ENCODE measurements around the gene CALHM6.

The CALHM6 gene

DNA sequence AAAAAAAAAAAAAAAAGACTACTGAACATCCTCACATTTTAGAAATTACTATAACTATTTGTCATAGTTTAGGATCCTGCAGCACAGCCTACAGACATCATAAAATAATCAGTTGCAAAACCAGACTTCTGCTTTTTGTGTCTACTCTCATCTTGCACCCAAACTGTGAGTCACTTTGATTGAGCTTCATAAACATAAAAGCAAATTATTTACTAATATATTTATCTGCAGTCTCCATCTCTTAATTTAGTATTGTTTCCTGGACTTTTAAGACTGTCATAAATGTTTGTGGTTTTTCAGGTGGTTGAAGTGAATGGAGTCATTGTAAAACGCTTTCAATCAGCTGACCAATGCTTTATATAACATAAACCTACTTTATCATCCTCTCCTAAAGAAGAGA, 14.8 kb upstream of the CALHM6 start:
- DNase-seq = no peak

DNA sequence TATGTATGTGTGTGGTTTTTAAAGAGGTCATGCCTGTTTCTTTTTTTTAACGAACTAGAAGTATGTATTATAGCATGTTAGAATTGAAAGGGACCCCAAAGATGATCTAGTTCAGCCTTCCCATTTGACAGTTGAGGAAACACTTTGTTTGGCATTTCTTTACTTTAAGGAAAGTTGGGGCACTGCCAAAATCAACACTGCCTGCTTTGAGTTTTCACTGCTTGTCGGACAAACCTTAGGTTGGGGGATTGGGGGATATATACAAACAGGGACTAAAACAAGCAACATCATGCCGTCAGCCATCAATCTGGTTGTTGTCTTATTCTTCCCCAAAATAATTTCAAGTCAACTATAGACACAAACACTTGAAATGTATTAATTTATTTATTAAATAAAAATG, 14.1 kb upstream of the CALHM6 start:
- no peak for DNase-seq

DNA sequence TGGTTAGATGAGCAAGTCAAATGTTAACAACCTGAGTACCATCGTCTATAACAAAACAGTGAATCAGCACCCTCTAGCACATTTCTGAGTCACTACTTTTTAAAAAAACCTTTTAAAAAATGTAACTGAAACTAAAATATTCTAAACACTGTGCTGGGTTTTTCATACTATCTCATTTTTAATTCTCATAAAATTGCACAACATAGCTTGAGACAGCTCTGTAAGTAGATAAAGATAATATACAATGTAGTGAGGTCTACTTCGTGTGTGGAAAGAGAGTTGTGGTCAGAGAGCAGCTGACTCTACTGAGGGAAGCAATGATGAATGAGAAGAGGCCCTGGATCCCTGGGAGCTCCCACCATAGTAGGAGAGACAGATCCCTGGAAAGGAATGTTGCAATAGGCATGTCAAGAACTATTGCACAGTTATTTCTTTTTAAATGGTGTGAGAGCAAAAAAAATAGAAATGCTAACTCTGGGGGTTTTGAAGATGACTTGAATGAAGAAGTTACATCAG, 13.6 kb upstream of the CALHM6 start:
- DNase-seq = no peak

DNA sequence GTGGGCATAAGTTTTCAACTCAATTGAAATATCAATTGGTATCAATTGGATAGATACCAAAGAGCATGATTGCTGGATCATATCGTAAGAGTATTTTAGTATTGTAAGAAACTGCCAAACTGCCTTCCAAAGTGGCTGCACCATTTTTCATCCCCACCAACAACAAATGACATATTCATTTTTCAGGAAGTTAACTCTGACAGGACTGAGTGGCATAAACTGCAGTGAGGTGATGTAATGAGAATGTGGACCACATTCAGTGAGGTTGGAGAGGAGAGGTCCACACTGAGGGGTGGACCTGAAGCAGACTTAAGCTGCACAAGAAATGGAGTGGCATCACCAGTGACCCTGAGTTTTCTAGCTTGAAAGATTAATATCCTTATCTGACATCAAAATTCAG, 11.6 kb upstream of the CALHM6 start:
- DNase-seq = no peak

DNA sequence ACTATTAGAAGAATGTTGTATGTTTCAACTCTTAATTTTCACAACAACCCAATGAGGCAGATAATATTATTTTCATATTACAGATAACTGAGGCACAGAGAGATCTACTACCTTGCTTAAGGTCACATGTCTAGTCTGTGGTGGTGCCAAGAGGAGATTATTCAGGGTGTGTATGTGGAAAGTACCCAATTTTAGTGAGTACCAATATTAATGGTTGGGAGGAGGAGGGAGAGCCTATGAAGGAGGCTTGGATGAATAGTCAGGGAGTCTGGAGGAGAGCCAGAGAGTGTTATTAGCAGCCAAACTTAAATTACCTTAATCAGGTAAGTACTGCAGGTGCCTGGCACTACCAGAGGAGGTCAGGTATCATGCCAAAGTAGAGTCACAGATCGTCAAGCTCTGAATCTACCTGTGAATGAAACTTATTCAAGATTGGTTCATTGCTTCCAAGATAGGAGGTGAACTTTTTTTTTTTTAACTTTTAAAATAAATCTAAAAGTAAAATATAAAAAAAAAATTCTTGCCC, 10.9 kb upstream of the CALHM6 start:
- no peak for DNase-seq

DNA sequence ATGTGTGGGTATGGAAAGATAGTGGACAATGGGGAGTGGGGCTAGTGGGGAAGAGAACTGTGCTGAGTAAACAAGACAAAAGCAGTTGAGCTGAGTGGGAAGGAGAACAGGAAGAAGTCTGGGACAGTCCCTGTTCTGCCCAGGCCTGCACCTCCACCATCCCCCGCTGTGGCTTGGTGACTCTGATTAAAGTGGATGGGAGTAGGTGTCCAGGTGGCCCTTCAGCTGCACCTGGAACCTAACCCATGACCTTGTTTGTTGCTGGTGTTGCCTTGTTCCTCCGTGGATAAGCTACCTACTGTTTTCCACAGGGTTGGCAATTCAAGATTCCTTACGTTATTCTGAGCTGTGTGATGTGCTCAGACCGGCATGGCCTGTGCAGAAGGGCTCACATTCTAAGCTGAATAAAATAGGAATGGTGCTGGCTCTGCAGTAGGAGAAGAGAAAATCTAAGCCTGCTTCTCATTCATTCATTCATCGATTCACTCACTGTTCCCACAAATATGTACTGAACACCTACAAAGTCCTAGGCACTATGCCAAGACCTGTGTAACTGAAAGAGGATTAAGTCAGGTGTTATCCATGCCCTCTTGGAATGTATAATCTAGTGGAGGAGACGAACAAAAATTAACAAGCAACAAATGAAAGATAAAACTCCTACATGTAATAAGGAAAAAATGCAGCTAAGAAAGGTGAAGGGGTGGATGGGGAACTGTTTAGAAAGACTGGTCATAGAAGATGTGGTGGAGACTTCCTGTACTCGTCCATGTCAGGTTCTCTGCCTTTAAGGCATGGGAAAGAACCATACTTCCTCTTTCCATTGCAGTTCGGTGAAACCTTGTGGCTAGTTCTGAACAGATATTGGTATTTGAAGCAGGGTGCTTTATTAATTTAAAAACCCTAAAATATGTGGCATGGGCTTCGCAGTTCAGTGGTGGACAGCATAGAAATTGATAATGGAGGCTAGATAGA, 10.1 kb upstream of the CALHM6 start:
- no peak for DNase-seq

DNA sequence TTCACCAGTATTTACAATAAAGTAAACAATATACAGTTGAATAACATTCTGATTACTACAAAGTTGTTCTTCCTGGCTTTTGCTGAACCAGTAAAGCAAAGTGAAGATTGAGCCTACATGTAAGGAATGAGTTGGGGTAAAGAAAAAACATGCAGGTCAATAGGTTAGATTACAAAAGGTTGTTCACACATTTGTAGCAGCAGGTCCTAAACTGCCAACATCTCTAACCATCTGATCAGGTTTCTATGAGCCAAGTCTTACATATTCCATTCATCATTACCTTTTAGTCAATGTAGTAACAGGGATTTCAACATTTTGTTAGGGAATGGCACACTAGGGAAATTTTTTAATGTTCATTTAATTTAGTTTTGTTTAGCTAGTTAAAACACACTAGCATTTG, 9.3 kb upstream of the CALHM6 start:
- DNase-seq = no peak

DNA sequence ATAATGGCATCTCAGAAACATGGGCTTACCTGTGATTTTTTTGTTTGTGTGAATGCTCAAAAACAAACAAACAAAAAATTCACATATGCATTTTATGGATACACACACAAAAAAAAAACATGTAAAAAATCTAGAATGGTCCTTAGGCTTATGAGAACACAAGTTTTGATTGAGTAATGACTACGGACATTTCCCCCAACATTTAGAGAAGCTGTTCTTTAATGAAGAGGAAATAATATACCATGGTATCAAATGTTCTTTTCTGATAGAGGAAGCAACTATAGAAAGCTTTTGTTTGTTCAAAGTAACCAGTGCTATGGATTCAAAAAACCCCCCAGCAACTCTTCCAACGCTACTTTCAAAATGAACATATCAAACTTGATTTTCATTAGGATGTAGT, 8.6 kb upstream of the CALHM6 start:
- no peak for DNase-seq

DNA sequence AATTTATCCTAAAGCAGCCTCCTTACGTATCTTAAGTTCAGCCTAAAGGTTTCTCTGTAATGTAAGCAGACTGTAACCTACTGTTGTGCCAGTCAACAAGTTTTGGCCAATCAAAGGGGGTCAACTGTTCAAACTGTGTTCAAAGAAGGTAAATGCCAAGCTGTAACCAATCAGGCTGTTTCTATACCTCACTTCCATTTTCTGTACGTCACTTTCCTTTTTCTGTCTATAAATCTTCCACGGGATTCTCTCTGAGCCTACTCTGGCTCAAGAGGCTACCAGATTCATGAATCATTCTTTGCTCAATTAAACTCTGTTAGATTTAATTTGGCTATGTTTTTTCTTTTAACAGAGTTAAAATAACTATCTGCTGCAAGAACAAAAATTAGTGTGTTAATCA, 5.1 kb upstream of the CALHM6 start:
- no peak for DNase-seq

DNA sequence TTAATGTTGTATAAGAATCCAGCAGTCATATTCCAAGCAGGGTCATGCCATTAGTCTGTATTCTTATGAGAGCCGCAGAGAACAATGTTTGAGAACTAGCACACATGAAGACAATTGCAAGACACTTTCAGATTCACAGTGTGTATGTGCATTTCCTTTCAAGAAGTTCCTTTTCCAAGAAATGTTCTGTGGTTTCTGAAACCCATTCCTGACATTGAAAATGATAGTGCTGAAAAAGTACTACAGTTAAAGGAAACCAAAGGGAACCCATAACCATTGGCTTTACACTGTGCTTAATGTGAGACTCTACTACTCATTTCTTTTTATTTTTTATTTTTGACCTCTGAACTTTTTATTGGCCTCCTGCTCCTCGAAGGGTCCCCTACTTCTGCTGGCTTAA, 4.2 kb upstream of the CALHM6 start:
- no peak for DNase-seq

DNA sequence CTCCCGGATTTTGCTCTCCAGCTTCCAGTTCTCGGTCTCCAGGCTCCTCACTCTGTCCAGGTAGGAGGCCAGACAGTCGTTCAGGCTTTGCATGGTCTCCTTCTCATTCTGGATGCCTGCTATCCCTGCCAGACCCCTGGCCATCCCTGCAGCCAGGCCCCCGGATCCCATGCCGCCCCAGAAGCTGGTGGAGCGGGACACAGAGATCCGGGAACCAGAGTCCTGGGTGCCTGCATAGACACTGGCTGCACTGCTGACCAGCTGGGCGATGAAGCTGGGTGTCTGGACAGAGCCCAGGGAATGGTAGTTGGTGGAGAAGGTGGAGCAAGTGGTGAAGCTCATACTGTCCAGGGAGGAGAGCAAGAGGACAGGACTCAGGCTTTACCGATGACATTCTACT, 2.9 kb upstream of the CALHM6 start:
- no peak for DNase-seq

DNA sequence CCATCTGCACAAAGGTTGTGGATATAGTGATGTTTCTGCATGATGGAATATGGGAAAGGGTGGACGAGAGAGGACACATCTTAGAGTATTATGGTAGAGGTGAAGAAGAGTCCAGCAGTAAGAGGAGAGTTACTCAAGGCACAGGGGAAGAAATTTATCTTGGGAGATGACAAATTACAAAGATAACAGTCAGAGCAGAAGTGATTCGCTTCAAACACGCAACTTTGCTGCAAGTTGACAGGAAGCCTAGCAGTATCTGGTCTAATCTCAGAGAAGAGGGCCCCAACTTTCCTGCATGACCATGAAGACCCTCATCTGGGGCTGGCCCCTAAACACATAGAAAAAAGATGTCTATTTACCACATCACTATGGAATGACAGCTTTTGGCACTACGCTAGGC, 1.2 kb upstream of the CALHM6 start:
- no peak for DNase-seq

DNA sequence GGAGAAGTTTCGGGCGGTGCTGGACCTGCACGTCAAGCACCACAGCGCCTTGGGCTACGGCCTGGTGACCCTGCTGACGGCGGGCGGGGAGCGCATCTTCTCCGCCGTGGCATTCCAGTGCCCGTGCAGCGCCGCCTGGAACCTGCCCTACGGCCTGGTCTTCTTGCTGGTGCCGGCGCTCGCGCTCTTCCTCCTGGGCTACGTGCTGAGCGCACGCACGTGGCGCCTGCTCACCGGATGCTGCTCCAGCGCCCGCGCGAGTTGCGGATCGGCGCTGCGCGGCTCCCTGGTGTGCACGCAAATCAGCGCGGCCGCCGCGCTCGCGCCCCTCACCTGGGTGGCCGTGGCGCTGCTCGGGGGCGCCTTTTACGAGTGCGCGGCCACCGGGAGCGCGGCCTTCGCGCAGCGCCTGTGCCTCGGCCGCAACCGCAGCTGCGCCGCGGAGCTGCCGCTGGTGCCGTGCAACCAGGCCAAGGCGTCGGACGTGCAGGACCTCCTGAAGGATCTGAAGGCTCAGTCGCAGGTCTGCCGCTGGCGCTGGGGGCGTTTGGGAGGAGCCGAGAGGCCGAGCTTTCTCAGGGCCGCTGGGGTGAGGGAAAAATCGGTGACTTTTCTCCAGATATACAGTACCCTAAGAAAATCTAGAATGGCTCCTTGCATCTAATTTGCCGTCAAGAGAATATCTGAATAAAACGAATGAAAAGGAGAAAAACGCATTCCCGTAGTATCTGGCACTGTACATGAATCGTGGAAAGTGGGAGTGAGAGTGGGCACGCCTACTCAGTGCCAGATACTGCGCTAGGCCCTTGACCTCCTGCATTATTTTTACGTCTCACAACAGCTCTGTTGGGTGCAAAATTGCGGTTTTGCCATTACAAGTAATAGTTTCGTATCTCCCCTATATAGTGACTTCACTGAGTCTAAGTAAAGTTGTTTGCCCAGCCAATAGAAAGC, 1.0 kb downstream of the CALHM6 start:
- DNase-seq = peak; percentile 65

DNA sequence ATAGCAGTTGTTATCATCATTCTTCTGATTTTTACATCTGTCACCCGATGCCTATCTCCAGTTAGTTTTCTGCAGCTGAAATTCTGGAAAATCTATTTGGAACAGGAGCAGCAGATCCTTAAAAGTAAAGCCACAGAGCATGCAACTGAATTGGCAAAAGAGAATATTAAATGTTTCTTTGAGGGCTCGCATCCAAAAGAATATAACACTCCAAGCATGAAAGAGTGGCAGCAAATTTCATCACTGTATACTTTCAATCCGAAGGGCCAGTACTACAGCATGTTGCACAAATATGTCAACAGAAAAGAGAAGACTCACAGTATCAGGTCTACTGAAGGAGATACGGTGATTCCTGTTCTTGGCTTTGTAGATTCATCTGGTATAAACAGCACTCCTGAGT, 2.1 kb downstream of the CALHM6 start:
- DNase-seq = no peak

DNA sequence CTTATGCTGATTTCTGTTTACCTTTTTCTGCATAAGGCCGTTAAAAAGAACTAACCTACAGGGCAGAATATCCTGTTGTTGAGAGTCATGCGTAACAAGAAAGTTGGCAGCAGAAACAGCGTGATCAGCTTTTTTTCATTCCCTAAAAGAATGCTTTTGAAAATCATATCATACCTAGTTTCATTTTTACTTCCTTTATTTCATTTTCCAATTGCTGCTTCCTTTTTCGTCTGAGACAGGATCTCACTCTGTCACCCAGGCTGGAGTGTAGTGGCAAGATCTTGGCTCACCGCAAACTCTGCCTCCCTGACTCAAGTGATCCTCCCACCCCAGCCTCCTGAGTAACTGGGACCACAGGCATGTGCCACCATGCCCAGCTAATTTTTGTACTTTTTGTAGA, 4.1 kb downstream of the CALHM6 start:
- DNase-seq = no peak

DNA sequence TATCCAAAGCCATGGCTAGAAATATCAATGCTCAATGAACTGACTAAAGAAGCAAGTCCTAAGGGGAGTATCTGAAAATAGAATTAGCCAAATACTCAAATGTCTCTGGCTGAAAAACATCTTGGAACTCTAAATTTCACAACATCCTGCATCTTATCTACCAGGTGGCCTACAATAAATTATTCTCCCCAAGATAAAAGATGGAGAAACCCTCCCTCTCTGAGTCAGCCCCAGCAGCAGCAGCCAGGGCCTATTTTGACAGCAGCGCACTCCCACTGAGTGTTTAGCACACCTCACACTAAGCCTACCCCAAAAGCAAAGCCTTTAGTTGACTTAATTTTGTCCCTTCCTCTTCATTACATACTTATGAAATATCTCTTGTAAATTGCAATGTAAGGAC, 5.9 kb downstream of the CALHM6 start:
- DNase-seq = no peak

DNA sequence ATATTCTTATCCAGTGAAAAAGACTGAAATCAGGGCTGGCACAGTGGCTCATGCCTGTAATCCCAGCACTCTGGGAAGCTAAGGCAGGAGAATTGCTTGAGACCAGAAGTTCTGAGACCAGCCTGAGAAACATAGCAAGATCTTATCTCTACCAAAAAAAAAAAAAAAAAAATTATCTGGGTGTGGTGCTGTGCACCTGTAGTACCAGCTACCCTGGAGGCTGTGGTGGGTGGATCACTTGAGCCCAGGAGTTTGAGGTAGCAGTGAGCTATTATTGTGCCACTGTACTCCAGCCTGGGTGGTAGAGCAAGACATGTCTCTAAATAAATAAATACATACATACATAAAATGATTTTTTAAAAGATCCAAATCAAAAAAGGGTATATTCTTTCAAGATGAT, 6.3 kb downstream of the CALHM6 start:
- DNase-seq = no peak

DNA sequence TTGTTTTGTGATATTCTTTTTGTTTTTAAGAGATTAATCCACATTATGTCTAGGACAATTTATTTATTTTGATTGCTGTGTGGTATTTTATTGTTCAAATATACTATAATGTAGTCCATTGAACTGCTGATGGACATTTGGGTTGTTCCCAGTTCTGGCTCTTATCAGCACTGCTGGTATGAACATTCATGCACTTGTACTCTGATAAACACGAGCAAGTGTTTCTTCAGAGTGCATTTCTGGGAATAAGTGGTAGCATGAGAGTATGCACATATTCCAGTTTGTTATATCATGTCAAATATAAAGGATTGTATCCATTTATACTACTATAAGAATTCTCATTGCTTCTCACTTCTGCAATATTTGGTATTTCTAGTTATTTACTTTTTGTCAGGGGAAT, 7.1 kb downstream of the CALHM6 start:
- DNase-seq = no peak

DNA sequence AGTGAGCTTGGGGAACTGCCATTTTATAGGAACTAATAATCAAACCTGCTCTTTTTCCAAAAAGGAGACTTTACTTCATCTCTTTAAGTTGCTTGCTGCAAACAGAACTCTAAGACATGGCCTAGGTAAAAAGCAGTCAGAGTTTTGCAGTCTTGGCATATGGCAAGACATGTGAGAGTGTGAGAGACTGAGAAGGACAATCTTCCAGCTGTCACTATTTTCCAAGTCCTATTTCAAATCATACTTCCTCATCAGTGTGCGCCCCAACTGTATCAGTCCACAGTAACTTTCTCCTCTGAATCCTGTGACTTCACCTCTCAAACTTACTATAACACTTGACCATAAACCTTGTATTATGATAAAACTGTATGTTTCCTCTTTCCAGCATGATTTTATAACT, 10.4 kb downstream of the CALHM6 start:
- no peak for DNase-seq

DNA sequence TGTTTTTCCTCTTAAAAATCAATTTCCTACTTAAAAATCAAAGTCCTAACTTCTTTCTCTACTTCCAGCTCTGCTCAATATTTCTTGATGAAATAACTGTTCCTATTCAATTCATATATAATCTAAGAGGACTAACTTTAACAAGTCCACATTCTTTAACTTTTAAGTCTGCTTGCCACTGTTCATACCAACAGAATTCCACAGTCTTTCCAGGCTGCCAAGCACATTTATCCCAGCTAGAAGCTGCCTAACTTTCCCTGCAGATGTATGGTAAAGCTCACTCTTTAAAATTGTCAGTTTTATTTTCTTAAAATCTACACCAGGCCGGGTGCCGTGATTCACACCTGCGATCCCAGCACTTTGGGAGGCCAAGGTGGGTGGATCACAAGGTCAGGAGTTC, 11.5 kb downstream of the CALHM6 start:
- no peak for DNase-seq

DNA sequence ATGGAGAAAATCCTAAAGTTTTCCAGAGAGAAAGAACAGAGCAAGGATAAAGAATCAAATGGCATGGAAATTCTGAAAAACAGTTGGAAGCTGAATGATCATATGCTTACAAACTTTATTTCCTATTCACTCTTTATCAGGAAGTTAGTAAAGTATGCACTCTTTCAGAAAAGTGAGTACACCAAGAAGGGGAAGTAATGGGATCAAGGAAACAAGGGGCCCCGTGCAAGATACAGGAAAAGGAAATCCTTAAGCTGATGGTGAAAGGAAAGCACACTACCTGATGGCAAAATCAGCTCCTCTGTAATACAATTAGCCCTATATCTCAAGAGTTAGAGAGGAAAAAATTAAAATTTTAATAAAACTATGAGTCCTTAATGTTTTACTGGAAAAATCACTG, 14.0 kb downstream of the CALHM6 start:
- no peak for DNase-seq

DNA sequence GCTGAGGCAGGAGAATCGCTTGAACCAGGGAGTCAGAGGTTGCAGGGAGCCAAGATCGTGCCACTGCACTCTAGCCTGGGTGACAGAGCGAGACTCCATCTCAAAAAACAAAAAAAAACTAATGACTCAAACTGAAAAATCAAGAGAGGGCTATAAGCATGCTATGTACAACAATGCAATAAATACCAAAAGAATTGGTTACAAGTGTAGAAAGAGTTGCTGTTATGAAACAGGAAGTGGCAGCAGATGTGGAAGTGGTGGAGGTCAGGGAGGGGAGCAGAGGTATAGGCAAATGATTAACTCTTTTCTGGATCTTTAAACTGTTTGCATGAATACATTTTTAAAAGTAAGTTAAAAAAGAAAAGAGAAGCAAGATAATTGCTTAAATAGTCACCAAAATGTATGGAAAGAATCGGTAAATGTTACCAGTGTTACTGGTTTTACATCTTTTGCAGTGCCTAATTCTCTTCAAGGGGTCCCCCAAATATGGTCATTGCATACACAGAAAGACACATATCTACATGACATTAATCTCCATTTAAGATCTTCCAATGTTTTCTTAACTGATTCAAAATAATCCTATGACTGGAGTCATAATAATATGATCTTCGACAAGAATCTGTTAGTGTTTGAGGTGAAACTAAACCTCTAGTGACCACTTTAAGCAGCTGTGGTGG, 15.0 kb downstream of the CALHM6 start:
- peak; percentile 14 for DNase-seq

DNA sequence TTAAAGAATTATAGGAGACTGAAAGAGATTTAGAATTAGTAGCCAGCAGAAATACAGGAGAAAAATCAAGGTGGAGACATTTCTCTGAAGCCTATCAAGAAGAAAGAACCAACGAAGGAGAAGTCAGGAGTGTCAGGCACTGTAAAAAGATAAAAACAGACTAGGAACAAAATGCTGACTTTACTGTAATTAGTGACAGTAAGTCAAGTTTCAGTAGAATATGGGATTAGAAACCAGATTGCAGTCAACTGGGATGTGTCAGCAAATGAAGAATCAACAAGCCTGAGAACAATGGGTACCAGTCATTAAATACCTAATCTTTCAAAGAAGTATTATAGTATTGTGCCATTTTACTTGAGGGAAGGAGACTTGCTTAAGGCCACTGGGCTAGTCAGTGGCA, 21.6 kb downstream of the CALHM6 start:
- no peak for DNase-seq

Measured in stimulated activated CD4-positive, alpha-beta T cell treated with anti-CD3 and anti-CD28 coated beads, Interleukin-15, amount 100 ng/mL, for 24 hours (primary cell).